NCI-H446 treated with DMSO at 0.1 percent for 48 hours (cell line): ENCODE data around the gene GPAT3.
"Not testable (repeated sequence)": the region's sequence is repeated elsewhere in the genome, so short reads cannot be mapped to it uniquely, and the experiment has no call there.

ENCODE experiments used
- DNase-seq: peaks from one replicate; lab custom pipeline; 2025; lab: John Stamatoyannopoulos, UW

GPAT3 gene

DNA sequence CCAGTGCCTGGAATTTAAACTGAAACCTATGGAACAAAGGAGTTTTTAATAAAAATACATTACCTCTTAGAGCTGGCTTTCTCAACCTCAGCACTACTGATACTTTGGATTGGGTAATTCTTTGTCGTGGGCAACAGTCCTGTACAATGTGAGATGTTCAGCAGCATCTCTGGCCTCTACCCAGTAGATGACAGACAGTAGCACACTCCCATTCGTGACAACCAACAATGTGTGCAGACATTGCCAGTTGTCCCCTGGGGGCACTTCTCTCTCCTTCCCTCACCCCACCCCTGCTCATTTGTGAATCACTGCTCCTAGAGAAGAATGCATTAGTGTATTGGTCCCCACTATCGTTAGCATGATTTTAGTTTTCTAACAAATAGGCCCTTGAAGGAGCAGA lies 16.2 kb downstream of the GPAT3 start:
- DNase-seq = no peak

DNA sequence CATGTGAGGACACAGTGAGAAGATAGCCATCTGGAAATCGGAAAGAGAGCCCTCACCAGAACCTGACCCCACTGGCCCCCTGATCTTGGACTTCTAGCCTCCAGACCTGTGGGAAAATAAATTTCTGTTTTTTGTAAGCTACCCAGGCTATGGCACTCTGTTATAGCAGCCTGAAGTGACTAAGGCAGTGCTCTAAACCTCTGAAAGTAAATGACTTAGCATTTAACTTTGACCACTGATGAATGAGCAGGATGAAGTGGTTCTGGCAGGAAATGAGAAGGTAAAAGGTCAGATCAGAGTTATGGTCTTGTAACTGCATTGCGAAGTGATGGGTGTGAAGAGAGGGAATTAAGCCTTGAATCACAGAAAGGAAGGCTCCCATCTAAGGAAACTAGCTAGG lies 17.0 kb downstream of the GPAT3 start:
- no peak for DNase-seq

DNA sequence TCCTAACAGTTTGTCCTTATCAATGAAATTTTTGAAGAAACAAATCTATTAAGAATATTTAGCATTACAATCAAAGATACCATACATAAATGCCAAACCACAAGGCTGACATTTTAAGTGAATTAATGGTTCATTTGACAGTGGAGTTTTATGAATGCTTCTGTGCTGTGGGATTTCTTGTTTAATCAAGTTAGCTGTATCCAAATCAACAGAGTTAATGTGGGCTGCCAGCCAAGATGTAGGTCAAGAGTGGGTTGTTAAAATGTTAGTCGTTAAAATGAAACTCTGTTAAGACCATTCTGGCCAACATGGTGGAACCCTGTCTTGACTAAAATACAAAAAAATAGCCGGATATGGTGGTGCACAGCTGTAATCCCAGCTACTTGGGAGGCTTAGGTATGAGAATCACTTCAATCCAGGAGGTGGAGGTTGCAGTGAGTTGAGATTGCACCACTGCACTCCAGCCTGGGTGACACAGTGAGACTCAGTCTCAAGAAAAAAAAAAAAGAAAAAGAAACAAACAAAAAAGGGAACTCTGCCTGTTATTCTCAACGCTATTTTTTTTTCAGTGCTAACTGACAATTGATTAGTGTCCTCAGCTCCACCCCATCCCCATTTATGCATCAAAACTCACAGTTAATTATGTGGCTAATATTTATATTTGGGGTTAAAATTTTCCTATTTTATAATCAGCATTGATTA lies 20.2 kb downstream of the GPAT3 start:
- DNase-seq = no peak

DNA sequence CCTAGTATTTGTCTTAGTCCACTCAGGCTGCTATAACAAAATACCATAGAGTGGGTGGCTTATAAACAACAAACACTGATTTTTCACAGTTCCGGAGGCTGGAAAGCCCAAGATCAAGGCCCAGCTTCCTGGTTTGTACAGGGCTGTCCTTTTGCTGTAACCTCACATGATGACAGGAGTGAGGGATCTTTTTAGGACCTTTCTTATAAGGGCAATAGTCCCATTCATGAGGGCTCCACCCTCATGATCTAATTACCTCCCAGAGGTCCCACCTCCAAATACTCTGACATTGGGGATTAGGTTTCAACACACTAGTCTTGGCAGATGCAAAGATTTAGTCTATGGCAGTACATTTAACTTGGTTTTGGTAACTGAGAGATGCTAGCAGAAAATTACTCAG lies 20.9 kb downstream of the GPAT3 start:
- no peak for DNase-seq

DNA sequence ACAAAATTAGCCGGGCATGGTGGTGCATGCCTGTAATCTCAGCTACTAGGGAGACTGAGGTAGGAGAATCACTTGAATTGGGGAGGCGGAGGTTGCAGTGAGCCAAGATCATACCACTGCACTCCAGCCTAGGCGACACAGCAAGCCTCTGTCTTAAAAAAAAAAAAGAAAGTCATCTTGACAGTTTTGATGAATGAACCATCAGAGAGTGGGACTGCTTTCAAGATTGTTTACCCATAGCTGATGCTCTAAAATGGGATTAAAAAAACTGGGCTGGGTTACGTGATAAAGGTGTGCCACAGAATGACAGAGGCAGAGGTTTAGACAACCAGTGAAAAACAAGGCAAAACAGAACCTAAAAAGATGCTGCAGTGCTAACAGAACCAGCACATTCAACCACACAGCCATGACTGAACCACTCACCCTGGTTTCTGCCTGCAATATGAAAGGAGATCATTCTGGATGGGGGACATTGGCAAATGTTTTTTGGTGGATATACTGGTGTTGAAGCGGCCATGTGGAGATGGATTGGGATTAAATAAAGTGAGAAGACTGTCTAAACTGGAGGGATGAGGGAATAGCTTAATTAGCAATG lies 22.2 kb downstream of the GPAT3 start:
- DNase-seq = no peak

DNA sequence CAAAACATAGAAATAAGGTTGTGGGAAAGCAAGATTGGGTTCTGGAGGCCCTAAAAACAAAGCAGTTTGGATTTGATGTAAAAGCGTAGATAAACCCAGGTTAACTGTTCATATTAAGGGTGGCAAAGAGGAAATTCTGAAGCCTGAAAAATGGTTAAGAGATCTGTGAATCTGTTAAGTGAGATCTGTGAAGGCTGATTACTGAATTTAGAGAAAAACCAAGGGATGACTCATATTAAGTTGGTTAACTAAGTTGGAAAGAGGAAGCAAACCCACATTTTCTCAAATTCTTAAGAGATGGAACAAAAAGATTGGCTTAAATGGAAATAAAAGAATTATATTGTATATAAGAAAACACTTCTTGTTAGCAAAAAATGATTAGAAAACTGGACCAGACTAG lies 22.8 kb downstream of the GPAT3 start:
- no peak for DNase-seq

DNA sequence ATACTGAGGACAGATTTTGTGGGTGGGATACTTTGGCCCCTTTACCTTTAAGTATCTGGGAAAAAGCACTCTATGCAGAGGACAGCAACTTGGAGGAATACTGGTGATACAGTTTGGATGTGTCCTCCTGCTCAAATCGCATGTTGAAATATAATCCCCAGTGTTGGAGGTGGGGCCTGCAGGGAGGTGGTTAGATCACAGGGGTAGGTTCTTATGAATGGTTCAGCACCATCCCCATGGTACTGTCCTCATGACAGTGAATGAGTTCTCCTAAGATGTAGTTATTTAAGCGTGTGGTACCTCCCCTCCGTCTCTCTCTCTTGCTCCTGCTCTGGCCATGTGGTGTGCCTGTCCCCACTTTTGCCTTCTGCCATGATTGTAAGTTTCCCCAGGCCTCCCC lies 24.6 kb downstream of the GPAT3 start:
- DNase-seq = no peak

DNA sequence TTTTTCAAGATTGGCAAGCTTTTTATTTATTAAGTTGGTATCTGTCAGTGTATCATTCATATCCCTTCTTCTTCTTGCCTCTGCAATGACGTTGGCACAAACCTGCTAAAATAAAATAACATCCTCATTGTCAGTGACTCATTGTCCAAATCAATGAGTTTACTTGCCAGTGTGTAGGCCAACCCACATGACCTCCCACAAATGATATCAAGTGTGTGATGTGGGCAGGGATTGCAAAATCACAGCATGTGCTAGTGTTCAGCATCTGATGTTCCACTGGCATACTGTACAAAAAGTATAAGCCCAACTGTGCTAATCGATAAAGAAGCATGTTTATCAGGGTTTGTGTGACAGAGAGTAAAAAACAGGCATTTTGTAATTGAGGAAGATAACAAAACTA lies 25.5 kb downstream of the GPAT3 start:
- DNase-seq = no peak

DNA sequence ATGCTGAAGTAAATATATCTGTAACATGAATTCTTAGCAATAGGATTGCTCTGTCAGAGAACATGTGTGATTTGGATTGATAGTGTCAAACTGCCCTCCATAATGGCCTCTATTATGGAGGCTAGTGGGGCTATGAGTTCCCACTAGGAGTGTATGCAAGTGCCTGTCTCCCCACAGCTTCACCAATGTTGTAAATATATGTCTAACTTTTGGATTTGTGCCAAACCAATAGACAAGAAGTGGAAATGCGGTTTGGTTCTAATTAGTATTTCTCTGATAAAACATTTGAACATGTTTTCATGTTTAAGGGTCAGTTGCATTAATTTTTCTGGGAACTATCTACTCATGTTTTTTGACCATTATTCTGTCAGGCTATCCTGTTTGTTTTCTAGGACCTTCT lies 28.1 kb downstream of the GPAT3 start:
- no peak for DNase-seq

DNA sequence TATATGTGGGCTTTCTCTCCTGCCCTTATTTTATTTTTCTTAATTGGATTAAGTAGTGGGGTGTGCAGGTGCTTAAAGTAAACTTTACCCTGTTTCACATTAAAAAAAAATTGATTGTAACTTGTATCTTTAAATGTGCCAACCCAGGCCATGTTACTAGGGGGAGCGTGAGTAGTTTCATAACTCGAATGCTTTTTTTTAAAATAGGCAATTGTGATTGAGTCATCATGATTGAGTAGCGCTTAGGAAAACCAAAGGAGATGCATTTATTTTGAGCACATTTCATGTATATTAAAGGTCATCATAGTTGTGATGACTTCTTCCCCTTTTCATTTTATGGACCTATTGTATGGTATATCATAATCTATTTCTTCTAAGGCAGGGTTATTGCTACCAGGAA lies 32.2 kb downstream of the GPAT3 start:
- no peak for DNase-seq

DNA sequence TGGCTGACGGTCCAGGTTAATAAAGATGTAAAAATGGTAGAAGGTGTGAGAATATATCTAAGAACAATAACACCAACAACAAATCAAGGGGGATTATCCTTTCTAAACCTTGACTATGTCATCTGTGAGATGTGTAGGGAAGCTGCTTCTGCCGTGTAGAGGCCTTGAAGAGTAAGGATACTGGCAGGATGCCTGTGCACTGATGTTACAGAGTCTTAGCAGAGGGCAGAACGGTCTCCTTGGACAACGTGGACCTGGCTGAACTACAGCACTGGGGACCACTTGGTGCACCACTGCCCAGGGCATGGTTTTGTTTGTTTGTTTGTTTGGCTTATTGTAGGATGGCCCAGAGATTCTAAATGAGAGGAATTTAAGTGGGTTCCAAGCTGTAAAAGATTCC lies 33.5 kb downstream of the GPAT3 start:
- no peak for DNase-seq

DNA sequence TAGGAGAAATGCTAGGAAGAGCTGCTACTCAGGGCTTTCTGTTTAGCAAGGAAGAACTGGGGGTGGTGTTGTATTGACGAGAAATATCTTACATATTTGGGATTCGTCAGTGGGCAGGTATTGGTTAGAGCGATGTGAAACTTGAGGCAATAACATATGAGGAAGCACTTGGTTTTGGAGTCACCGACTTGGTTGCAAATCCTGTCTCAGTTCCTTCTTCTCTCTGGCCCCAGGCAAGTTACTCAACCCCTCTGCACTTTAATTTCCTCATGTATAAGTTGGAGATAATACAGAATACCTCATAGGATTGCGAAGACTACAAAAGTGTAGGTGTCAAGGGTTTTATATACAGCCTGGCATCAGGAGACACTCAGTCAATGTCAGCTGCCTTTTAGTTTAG lies 34.1 kb downstream of the GPAT3 start:
- DNase-seq = no peak

DNA sequence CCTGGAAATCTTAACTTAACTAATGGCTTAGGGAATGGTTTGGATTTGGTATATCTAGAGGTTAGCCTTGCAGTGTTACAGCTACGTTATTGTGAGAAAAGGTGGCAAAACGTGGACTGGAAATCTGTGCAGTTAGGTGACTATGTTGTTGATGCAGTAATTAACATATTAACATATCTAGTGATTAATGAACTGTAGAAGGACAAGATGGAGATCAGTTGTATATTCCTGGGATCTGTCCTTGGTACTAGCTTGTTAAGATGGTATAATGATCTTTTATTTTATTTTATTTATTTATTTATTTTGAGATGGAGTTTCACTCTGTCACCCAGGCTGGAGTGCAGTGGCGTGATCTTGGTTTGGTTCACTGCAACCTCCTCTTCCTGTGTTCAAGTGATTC lies 36.9 kb downstream of the GPAT3 start:
- DNase-seq = no peak

DNA sequence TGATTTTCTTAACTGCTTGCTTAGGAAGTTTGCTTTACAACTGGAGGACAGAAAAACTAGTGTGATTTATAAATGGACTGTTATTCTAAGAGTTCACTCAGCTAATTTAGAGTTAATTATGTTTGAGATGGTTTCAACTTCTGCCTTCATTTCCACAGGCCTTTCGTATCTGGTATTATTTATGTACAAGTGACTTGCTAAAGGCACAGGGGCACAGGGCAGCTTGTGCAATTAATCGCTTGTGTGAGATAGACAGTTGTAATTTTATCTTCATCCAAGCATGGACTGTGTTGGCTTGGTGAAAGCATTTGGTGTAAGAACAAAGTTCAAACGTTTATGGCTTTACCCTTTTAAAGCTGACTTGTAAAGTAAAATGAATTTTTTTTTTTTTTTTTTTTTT lies 38.3 kb downstream of the GPAT3 start:
- DNase-seq = no peak

DNA sequence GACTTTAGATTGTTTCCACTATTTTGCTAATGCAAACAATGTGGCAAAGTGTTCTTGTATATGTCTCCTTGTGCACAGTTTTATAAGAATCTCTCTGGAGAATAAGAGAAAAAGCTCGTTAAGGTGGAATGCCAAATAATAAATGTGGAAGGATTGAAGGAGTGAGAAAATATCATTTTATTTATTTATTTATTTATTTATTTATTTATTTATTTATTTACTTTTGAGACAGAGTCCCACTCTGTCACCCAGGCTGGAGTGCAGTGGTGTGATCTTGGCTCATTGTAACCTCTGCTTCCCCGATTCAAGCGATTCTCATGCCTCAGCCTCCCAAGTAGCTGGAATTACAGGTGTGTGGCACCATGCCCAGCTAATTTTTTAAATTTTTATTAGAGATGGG lies 40.3 kb downstream of the GPAT3 start:
- not testable (repeated sequence) for DNase-seq

DNA sequence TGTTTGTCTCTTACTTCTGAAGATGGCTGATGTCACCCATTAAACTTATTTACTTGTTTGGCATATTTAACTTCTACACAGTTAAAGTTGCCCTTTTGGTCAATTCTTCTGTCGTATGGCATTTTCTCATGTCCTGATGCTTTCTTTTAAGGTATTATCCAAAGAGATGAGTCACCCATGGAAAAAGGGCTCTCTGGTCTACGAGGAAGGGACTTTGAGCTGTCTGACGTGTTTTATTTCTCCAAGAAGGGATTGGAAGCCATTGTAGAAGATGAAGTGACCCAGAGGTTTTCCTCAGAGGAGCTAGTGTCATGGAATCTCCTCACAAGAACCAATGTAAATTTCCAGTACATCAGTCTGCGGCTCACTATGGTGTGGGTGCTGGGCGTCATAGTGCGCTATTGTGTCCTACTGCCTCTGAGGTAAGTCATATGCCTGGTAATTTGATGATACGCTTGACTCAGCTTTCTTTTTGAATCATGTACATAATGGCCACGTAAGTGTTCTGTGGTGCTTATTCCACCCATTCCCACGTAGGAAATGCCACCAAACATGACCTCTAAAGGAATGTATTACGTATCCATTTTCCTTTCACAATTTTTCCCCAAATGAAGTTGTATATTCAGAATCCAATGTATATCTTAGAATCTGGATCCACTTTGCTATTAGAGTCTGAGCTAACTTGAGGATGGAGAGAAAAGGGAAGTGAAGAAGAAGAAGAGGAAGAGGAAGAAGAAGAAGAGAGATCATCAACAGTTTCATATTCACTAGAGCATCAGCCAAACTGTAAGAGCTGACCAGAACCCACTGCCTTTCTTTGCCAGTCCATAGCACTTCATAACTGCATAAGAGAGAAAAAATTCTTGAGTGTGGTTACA lies 45.7 kb downstream of the GPAT3 start:
- no peak for DNase-seq

DNA sequence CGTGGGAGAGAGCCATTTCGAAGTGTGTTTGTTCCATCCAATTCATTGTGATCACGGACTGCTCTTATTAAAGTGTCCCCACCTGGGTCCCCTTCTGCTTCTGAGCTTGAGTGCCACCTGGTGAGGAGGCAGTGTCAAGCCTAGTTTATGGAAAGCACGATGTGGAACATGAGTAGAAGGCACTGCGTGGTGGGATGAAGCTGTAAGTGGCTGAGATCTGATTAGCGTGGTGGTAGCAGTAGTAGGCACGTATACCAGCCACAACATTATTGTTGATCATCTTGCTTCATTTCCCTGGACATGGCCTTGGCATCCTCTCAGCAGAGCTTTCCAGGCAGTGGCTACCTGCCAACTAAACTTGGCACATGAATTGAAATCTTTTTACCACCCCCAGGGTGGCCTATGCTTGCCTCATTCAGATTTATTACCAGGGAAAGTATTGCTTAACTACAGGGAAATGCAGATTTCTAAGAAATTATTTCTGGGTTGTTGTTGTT lies 46.4 kb downstream of the GPAT3 start:
- peak; percentile 69 for DNase-seq

DNA sequence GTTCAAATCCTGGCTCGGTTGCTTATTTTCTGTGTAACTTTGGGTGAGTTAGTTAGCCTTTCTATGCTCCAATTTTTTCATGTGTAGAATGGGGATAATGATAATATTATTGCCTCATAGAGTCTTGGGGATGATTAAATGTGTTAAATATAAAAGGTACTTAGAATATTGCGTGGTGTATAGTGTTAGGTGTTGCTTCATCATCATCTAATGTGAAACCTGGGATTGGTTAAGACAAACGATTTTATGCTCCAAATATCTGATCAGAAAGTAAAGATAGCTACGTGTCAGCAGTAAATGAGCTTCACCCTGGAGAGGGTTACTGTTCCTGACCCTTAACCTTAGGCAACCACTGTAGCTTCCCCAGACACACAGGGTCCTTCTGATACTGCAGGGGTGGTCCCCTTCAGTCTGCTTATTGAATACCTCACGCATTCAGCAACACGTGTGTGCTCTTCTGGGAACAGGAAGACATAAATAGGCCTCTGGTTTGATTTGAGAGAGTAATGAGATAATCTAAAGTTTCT lies 50.1 kb downstream of the GPAT3 start:
- no peak for DNase-seq

DNA sequence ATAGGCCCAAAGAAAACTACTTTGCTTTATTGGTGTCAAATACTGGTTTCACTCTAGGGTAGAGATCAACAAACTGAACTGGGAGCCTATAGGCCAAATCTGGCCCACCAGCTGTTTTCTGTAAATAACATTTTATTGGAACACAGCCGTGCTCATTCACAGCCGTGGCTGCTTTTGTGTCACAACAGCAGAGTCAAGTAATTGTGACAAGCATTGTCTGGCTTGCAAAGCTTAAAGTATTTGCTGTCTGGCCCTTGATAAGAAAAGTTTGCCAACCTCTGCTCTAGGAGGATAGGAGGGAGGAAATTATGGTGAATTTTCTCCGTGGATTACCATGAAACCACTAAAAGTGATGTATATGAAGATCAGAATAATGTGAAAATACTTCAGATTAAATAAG lies 53.4 kb downstream of the GPAT3 start:
- DNase-seq = no peak

DNA sequence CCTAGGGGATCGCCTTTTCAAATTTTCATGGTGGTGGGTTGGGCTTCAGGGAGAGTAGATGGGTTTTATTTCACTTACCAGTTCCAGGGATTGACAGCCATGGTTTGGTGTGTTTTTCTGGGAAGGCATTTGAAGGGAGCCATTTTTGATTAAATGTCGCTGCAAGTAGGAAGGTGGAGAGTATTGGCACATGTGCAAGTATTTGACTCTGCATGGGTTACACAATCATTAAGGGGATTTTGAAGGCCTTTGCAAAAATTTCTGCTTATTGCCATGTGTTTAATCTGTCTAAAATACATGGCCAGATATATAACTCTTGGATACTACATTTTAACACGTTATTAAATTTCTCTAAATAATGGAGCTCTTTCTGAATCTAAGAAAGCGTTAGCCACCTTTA lies 55.1 kb downstream of the GPAT3 start:
- no peak for DNase-seq

DNA sequence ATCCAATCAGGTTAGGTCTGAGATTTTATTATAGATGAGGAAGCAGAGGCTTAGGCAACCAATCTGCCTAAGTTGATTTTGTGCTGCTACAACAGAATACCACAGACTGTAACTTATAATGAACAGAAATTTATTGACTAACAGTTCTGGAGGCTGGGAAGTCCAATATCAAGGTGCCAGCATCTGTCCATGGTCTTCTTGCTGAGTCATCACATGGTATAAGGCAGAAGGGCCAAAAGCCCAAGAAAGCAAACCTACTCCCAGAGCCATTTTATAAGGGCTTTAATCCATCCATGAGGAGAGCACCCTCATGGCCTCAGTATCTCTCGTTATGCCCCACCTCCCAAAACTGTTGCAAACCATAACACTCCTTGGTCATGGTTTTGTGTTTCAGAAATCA lies 55.8 kb downstream of the GPAT3 start:
- DNase-seq = no peak

DNA sequence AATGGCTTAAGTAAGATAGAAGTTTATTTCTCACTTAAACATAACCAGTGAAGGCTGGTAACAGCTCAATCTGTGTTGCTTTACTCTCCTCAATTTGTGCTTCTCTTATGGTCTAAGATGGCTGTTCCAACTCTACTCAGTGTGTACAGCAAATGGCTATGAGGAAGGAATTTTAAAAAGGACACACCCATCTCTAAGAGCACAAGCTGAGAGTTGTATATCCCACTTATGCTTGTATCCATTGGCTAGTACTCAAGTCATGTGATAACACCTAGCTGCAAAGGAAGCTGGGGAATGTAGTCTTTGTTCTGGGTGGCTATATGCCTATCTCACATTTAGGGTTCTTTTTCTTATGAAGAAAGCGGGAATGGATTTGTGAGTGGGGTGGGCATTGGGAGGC lies 63.3 kb downstream of the GPAT3 start:
- no peak for DNase-seq

DNA sequence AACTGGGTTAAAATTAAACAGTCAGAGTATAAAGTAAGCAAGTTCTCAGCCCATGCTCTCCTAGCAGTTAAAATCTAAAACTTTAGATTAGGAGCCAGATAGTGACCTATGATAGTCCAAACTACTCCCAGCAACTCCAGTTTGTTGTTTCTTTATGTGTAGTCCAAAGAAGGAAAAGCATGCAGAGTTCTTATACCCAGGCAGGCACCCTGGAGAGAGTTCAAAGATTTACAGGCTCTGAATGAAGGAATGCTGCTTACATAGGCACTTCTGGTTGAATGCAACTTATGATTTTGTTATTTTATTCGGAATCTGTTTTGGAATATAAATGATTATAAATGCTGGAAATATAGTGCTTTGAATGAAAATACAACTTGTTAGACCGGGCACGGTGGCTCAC lies 67.2 kb downstream of the GPAT3 start:
- no peak for DNase-seq
